ENCODE measurements around the gene HSD3B7. TPM values are rescaled to one million over a fixed set of nuclear protein-coding genes. Genes with fewer than 3 reads are reported as not detected.

HSD3B7 gene
- total RNA-seq, 1 experiment from 2014 or later: 5.5 TPM

- no peak overlapping the region for H3K27ac Mint-ChIP-seq
- peaks cover 0 to 2% of the 10 kb centered on the region in 2 experiments; a peak in 2 of 4 replicates for H3K4me1 Mint-ChIP-seq
- H3K18ac ChIP-seq (ENCODE audit: insufficient read length, low read depth, low read length): no peak overlapping the region
- H3K27me3 ChIP-seq (ENCODE audit: insufficient read depth, low read length): no peaks in the 10 kb centered on the region
- no peak for TF ChIP-seq CTCF (conservative IDR thresholded peaks at IDR 0.05)
- H2BK5ac ChIP-seq (ENCODE audit: insufficient read length, low read length): no peak overlapping the region
- H2BK12ac ChIP-seq (ENCODE audit: insufficient read length, low read depth, low read length): no peak overlapping the region
- no peak overlapping the region for H2BK20ac ChIP-seq (ENCODE audit: low read depth, low read length, poor library complexity, severe bottlenecking)
- no peak overlapping the region for H4K91ac ChIP-seq (ENCODE audit: insufficient read length, low read depth, low read length)
- no peak overlapping the region for H2AK5ac ChIP-seq (ENCODE audit: insufficient read length, low read length)
- no peak overlapping the region for H3K23ac ChIP-seq (ENCODE audit: insufficient read length, low read depth, low read length)
- H3K79me2 ChIP-seq (ENCODE audit: insufficient read depth, low read length): no peaks in the 10 kb centered on the region
- H4K20me1 ChIP-seq (ENCODE audit: control insufficient read depth, insufficient read depth, insufficient read length): no peaks in the 10 kb centered on the region
- H3T11ph ChIP-seq (ENCODE audit: low read length): no peak overlapping the region
- no peak overlapping the region for H2BK120ac ChIP-seq (ENCODE audit: low read depth, low read length, poor library complexity, severe bottlenecking)
- H3K36me3 Mint-ChIP-seq (ENCODE audit: insufficient read depth in 1 of 3, low read depth in 3 of 3): no peaks in the 10 kb centered on the region
- H3K79me1 ChIP-seq (ENCODE audit: insufficient read depth, low read depth, low read length, poor library complexity, severe bottlenecking): no peaks in the 10 kb centered on the region
- H3K4me2 ChIP-seq (ENCODE audit: insufficient read depth, insufficient read length, low read length): no peak overlapping the region
- no peak overlapping the region for H3K9ac ChIP-seq (ENCODE audit: extremely low read depth, insufficient read length, low read length)
- no peak for DNase-seq
- H3K56ac ChIP-seq (ENCODE audit: insufficient read length, low read depth, low read length): no peak overlapping the region
- no peaks in the 10 kb centered on the region for H3K9me3 Mint-ChIP-seq
- H3K4me3 Mint-ChIP-seq: no peak overlapping the region
- no peak overlapping the region for H3K4ac ChIP-seq (ENCODE audit: low read depth, low read length)
- H2BK15ac ChIP-seq (ENCODE audit: low read depth, low read length): no peak overlapping the region
- no peak overlapping the region for H2AFZ ChIP-seq (ENCODE audit: low read length)
- H3K14ac ChIP-seq (ENCODE audit: insufficient read depth, low read length): no peak overlapping the region
- no peak overlapping the region for H3K27ac ChIP-seq (ENCODE audit: insufficient read length, low read depth, low read length)
- H3K27me3 Mint-ChIP-seq (ENCODE audit: low read depth): no peaks in the 10 kb centered on the region; the same call in 1 of the 2 replicates
- H3K9me3 ChIP-seq (ENCODE audit: control insufficient read depth, low read depth, low read length): no peaks in the 10 kb centered on the region
- no peaks in the 10 kb centered on the region for H3K4me1 ChIP-seq (ENCODE audit: insufficient read depth, low read length)
- no peak overlapping the region for H4K5ac ChIP-seq (ENCODE audit: insufficient read length, low read depth, low read length)
- WGBS (ENCODE audit: extremely low coverage, insufficient read length, low lambda C conversion rate): no CpG with 5 or more reads among the region's 3 CpGs
- H4K8ac ChIP-seq (replicated peaks; ENCODE audit: insufficient read length, low read depth, low read length): no peak overlapping the region
- no peaks in the 10 kb centered on the region for H3K23me2 ChIP-seq (ENCODE audit: insufficient read length, low read depth, low read length, poor library complexity, severe bottlenecking)
Observed at GRCh38 chr16:31020536-31020935, 35.5 kb downstream of the HSD3B7 start.
